Activated CD8-positive, alpha-beta memory T cell treated with anti-CD3 and anti-CD28 coated beads, Interleukin-2, amount 50 U/mL, for 1 hour (primary cell): ENCODE results near the gene AVP.

ENCODE experiments used
- DNase-seq: peaks from one replicate; pipeline ENCODE4 v3.0.0-alpha.2; 2020; ENCODE audit errors: extremely low read depth

The AVP gene

GRCh38 chr20:3047486-3048419 lies 36.8 kb downstream of the AVP start:
- DNase-seq = no peak

GRCh38 chr20:3046677-3047462 lies 37.7 kb downstream of the AVP start:
- no peak for DNase-seq

GRCh38 chr20:3045816-3046676 lies 38.5 kb downstream of the AVP start, which contains the start of gene MRPS26:
Gene MRPS26, plus strand, starts transcription at chr20:3046052. Its CDS starts 17 bp downstream, at chr20:3046069.
- no peak for DNase-seq

GRCh38 chr20:3045042-3045815 lies 39.3 kb downstream of the AVP start:
- DNase-seq = no peak

GRCh38 chr20:3044336-3044965 lies 40.1 kb downstream of the AVP start:
- DNase-seq = no peak

- no peak for DNase-seq
Measured at GRCh38 chr20:3043322-3043721, 41.2 kb downstream of the AVP start, which contains the start of gene GNRH2. Gene GNRH2, plus strand, starts transcription at chr20:3043622. Its CDS starts 793 bp downstream, at chr20:3044415.

- no peak for DNase-seq
Measured at GRCh38 chr20:3042625-3043024, 41.9 kb downstream of the AVP start.

GRCh38 chr20:3041854-3042409 lies 42.6 kb downstream of the AVP start:
- DNase-seq = no peak

GRCh38 chr20:3040086-3040485 lies 44.4 kb downstream of the AVP start:
- no peak for DNase-seq

GRCh38 chr20:3039426-3039825 lies 45.1 kb downstream of the AVP start:
- DNase-seq = no peak

GRCh38 chr20:3038454-3038853 lies 46.1 kb downstream of the AVP start:
- no peak for DNase-seq

- no peak for DNase-seq
Measured at GRCh38 chr20:3037654-3038053, 46.9 kb downstream of the AVP start.

GRCh38 chr20:3032624-3033023 lies 51.9 kb downstream of the AVP start:
- no peak for DNase-seq
